GM12891 (cell line): ENCODE results near the gene CELSR3.

Experiments used
- POLR2A ChIP-seq: IDR thresholded peaks from 2 replicates; pipeline ENCODE4 v1.6.1; 2011; ENCODE audit warnings: low read depth, low read length, control low read depth
- POLR2AphosphoS5 ChIP-seq: IDR thresholded peaks from 2 replicates; pipeline ENCODE4 v1.6.1; 2011; ENCODE audit warnings: low read depth, low read length, control low read depth
- POU2F2 ChIP-seq: IDR thresholded peaks from 2 replicates; pipeline ENCODE4 v1.6.1; 2011; ENCODE audit warnings: low read depth, mild to moderate bottlenecking, control low read depth, low read length, moderate library complexity
- SPI1 ChIP-seq: IDR thresholded peaks from 2 replicates; pipeline ENCODE4 v1.6.1; 2011; ENCODE audit warnings: low read depth, low read length, control low read depth
- TAF1 ChIP-seq: IDR thresholded peaks from 2 replicates; pipeline ENCODE4 v1.6.1; 2011; ENCODE audit warnings: low read depth, low read length, control low read depth

- TF ChIP-seq POLR2AphosphoS5 (no peak), POU2F2 (no peak), POLR2A (no peak), TAF1 (no peak), SPI1 (no peak)
Observed at GRCh38 chr3:48601622-48601994, 61.1 kb downstream of the CELSR3 start.
